ENCODE results near the gene RXFP1.
A peak's percentile ranks its signal among the peaks of the same experiment; 100 is the strongest.

Gene RXFP1

GRCh38 chr4:158521484-158522088 lies at the start of gene RXFP1:
Gene RXFP1, plus strand, starts transcription at chr4:158521882. Its CDS starts 95 bp downstream, at chr4:158521977.
- DNase-seq (ENCODE audit: low spot score): no peak

- DNase-seq (ENCODE audit: low spot score): no peak
Measured at GRCh38 chr4:158481811-158482210, 39.9 kb upstream of the RXFP1 start.

GRCh38 chr4:158484173-158484885 lies 37.4 kb upstream of the RXFP1 start:
- no peak for DNase-seq (ENCODE audit: low spot score)

- DNase-seq (ENCODE audit: low spot score): no peak
Measured at GRCh38 chr4:158490629-158491028, 31.1 kb upstream of the RXFP1 start.

- no peak for DNase-seq (ENCODE audit: low spot score)
Measured at GRCh38 chr4:158492391-158492790, 29.3 kb upstream of the RXFP1 start.

- DNase-seq (ENCODE audit: low spot score): no peak
Measured at GRCh38 chr4:158496030-158496741, 25.5 kb upstream of the RXFP1 start.

- DNase-seq (ENCODE audit: low spot score): no peak
Measured at GRCh38 chr4:158500054-158500453, 21.6 kb upstream of the RXFP1 start.

GRCh38 chr4:158513256-158513655 lies 8.4 kb upstream of the RXFP1 start:
- DNase-seq (ENCODE audit: low spot score): no peak

GRCh38 chr4:158519226-158519625 lies 2.5 kb upstream of the RXFP1 start:
- no peak for DNase-seq (ENCODE audit: low spot score)

GRCh38 chr4:158523990-158524535 lies 2.4 kb downstream of the RXFP1 start:
- no peak for DNase-seq (ENCODE audit: low spot score)

- no peak for DNase-seq (ENCODE audit: low spot score)
Measured at GRCh38 chr4:158527516-158527915, 5.8 kb downstream of the RXFP1 start.

GRCh38 chr4:158529505-158529904 lies 7.8 kb downstream of the RXFP1 start:
- no peak for DNase-seq (ENCODE audit: low spot score)

GRCh38 chr4:158530381-158530780 lies 8.7 kb downstream of the RXFP1 start:
- no peak for DNase-seq (ENCODE audit: low spot score)

GRCh38 chr4:158530898-158531297 lies 9.2 kb downstream of the RXFP1 start:
- no peak for DNase-seq (ENCODE audit: low spot score)

GRCh38 chr4:158532556-158533231 lies 11.0 kb downstream of the RXFP1 start:
- no peak for DNase-seq (ENCODE audit: low spot score)

GRCh38 chr4:158534727-158535126 lies 13.0 kb downstream of the RXFP1 start:
- DNase-seq (ENCODE audit: low spot score): no peak

GRCh38 chr4:158535130-158535614 lies 13.5 kb downstream of the RXFP1 start:
- DNase-seq (ENCODE audit: low spot score): peak; percentile 15

GRCh38 chr4:158536833-158537232 lies 15.2 kb downstream of the RXFP1 start:
- no peak for DNase-seq (ENCODE audit: low spot score)

GRCh38 chr4:158538176-158538575 lies 16.5 kb downstream of the RXFP1 start:
- DNase-seq (ENCODE audit: low spot score): peak; percentile 49

- DNase-seq (ENCODE audit: low spot score): no peak
Measured at GRCh38 chr4:158538911-158539310, 17.2 kb downstream of the RXFP1 start.

- DNase-seq (ENCODE audit: low spot score): no peak
Measured at GRCh38 chr4:158540125-158540907, 18.6 kb downstream of the RXFP1 start.

All from AG20443 (cell line).